ENCODE measurements around the gene FKBP15.

FKBP15 gene

DNA sequence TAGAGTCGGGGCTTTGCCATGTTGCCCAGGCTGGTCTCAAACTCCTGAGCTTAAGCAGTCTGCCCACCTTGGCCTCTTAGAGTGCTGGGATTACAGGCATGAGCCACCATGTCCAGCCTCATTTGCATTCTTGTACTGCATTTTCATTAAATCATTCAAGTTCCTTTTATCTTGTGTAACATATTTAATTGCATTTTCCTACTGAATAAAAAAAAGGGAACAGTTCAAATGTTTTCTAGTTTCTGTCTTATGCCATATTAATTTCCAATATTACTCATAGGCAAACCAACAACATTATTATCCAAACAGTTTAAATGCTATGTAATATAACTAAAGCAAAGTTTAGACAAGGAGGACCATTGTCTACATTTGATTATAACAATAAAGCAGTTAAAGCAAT lies 6.4 kb upstream of the FKBP15 start:
- DNase-seq: peak; percentile 82

GRCh38 chr9:113223963-113224362 lies 2.9 kb upstream of the FKBP15 start:
- DNase-seq: no peak

GRCh38 chr9:113222482-113222841 lies 1.4 kb upstream of the FKBP15 start:
- peak; percentile 13 for DNase-seq

- DNase-seq: peak; percentile 3
Measured at GRCh38 chr9:113221800-113222481, 864 bp upstream of the FKBP15 start.

DNA sequence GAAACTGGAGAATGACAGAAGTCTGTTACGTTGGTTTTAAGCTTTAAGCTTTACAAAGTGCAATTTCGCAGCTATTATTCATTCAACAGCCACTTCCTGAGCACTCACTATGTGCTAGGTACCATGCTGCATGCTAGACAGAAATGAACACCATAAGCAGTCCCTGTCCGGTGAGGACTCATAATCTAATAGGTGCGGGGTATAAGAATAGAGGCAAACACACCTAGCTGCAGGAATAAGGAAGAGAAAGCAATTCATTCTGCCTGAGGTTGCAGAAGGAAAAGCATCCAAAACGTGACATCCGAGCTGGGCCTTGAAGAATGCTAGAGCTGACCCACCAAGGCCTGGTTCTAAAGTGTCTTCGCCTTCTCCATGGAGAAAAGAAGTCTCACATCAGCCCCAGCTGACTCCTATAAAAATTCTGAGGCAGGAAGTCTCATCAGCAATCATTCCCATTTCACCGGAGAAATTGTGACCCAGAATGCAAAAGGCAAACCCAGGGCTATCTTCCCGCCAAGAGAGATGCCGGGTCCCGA lies 542 bp downstream of the FKBP15 start:
- no peak for DNase-seq

DNA sequence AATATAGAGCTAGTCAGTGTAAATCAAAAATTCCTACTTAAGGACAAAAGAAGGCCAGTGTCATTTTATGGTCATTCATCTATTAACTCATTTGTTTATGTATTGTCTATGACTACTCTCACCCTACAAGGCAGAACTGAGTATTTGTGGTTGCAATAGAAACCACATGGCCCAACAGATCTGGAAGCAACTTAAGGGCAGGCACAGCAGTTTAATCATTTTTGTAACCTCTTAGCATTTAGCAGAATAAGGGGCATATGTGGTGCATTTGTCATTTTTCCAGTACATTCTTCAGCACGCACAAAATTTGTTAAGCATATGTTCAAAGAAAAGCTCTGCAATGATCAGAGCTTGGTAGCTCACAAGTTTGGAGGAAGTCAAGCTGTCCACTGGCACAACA lies 1.1 kb downstream of the FKBP15 start:
- no peak for DNase-seq

DNA sequence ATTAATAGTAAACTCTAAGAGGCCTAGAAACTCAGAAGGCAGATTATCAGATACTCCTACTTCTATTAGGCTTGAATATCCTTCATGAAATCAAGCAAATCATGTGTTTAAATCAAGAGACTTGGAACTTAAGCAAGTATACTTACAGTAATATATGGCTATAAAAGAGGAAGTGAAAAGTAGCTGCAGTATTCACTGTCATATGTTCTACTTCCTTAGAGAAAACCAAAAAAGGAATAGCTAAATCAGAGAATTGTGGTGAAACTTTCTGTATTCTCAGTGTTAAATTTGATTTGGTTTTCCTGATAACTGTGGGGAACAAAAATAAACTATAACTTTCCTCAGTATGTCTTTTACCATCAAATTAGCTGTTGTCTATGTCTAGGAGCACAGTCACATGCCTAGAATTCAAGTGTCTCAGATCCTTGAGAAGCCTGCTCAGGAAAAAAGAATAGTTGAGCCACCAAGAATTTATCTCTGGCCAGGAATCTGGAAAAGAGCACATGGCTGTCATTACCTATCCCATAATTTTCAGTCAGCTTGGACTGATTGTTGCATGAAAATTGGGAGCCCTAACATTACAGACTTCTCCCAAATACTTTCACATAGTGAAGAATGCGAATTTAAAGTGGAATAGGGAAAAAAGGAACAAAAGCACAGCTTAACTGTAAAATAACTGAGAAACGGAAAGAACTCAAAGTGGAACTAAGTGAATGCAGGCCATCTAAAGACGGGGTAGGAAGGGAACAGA lies 1.7 kb downstream of the FKBP15 start:
- no peak for DNase-seq

- no peak for DNase-seq
Measured at GRCh38 chr9:113216406-113216805, 4.7 kb downstream of the FKBP15 start.

DNA sequence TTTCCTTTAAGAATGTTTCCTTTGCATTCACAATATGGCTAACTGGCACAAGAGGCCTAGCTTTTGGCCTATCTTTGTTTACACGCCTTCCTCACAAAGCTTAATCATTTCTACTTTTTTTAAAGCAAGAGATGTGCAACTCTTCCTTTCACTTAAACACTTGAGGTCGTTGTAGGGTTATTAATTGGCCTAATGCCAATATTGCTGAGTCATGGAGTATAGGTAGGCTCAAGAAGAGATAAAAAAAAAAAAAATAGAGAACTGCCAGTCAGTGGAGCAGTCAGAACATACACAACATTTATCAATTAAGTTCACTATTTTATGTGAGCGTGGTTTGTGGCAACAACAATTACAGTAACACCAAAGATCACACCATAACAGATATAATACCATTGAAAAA lies 5.9 kb downstream of the FKBP15 start:
- no peak for DNase-seq

DNA sequence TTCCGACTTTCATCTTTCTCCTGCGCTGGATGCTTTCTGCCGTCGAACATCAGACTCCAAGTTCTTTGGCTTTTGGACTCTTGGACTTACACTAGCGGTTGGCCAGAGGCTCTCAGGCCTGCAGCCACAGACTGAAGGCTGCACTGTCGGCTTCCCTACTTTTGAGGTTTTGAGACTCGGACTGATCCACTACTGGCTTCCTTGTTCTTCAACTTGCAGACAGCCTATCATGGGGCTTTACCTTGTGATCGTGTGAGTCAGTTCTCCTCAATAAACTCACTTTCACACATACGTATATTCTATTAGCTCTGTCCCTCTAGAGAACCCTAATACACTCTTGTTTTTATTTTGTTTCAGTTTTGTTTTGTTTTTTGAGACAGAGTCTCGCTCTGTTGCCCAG lies 10.3 kb downstream of the FKBP15 start:
- no peak for DNase-seq

DNA sequence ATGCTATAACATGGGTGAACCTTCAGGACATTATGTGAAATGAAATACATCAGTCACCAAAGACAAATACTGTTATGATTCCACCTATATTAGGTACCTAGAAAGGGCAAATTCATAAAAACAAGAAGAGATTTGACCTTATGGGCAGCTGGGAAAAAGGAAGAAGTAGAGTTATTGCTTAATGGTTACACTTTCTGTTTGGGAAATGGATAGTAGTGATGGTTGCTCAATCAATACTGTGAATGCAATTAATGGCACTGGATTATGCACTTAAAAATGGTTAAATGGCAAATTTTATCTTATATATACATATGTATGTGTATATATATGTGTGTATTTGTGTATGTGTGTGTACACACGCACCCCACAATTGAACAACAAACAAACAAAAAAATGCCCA lies 15.2 kb downstream of the FKBP15 start:
- no peak for DNase-seq

- DNase-seq: no peak
Measured at GRCh38 chr9:113205432-113205831, 15.6 kb downstream of the FKBP15 start.

DNA sequence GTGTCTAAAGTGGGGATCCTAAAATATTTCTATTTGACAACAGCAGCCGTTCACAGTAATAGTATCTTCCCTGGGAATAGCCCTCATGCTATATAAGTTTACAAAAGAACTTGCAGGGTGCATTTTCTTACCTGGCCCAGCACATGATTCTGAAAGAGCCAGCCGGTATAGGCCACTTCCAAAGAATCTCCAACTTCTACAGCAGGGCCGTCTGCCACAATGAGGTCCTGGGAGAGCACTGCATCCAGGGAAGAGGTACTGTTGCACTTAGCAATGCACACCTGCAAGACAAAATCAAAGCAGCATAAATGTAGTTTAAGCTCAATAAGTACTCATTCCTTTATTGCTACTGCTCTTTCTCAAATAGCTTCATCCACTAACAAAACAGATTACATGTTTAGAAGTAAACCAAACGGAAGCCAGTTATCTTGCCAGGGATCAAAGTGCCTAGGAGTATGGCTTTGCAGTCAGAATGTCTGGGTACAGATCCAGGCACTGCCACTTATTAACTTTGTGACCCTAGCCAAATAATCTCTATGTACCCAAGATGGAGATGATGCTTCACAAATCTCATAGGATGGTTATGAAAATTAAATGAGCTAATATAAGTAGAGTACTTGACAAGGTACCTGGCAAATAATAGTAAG lies 21.3 kb downstream of the FKBP15 start:
- DNase-seq: no peak

- no peak for DNase-seq
Measured at GRCh38 chr9:113192455-113192854, 28.6 kb downstream of the FKBP15 start.

GRCh38 chr9:113187929-113188595 lies 33.0 kb downstream of the FKBP15 start:
- DNase-seq: no peak

GRCh38 chr9:113186137-113186755 lies 34.8 kb downstream of the FKBP15 start:
- no peak for DNase-seq

GRCh38 chr9:113185271-113185670 lies 35.8 kb downstream of the FKBP15 start:
- no peak for DNase-seq

GRCh38 chr9:113184539-113184938 lies 36.5 kb downstream of the FKBP15 start:
- DNase-seq: no peak

DNA sequence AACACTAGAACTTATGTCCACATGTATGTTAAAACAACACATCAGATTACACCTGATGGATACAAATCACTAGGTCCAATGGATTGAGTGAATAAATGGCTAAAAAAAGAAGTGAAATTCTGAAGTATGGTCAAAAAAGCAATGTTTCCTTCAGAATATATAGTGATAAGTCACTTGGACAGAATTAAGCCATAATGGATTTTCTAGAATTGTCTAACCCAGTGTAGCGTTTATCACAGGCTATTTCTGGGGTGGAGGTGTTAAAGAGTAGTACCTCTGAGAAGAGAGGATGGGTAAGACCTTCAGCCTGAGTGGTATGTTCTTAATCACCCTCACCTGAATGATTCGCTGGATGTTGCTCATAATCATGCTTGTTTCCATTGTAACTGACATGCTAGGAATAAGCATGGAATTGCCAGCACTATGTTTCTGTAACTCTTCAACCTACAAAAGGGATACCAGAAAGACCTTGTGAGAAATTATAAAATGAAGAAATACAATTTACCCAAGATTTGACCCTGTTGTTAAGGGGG lies 37.1 kb downstream of the FKBP15 start:
- DNase-seq: no peak

GRCh38 chr9:113181165-113181564 lies 39.9 kb downstream of the FKBP15 start:
- no peak for DNase-seq

GRCh38 chr9:113179839-113180238 lies 41.2 kb downstream of the FKBP15 start:
- no peak for DNase-seq

DNA sequence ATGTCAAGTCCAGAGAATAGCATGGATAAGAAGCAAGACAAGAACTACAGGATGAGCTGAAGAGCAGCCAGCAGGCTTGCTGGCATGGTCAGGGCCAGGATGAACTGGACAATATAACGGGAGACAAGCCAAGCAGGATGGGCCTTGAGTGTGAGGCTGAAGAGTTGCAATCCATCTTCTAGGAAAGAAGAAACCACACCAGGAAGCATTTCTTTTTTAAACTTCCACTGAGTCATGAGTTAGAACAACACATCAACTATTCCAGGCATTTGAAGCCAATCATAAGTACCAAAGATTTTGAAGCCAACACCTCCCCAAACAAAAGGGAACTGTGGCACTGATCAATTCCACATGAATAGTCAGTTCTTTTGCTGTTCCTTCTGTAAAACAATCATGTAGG lies 43.0 kb downstream of the FKBP15 start:
- no peak for DNase-seq

GRCh38 chr9:113177251-113177650 lies 43.8 kb downstream of the FKBP15 start:
- no peak for DNase-seq

All from NCI-H526 treated with DMSO at 0.1 percent for 48 hours (cell line).